Tibial artery (tissue), 4 donors: ENCODE measurements around the gene PCDHB16.
"Not testable (repeated sequence)": the region's sequence is repeated elsewhere in the genome, so short reads cannot be mapped to it uniquely, and the experiment has no call there.

Experiments used
- DNase-seq, 2 donors: peaks; one replicate each; pipeline ENCODE4 v3.0.0-alpha.2; 2019
- H3K27ac ChIP-seq, 2 donors: fragments of 200-600 bp; sonication (generic) in 1 of 2; 1 replicate in 1 of 2; 2 replicates in 1 of 2; pipeline ENCODE4 v1.5.1; 2018 to 2019; ENCODE audit warnings: mild to moderate bottlenecking in 1 of 2
- H3K27me3 ChIP-seq, 2 donors: fragments of 200-600 bp; sonication (generic) in 1 of 2; one replicate each; pipeline versions ENCODE4 v1.5.1 to v1.6.0; 2016 to 2019
- H3K36me3 ChIP-seq, 3 donors: fragments of 200-600 bp; sonication (generic) in 2 of 3; one replicate each; pipeline ENCODE4 v1.5.1; 2016 to 2019; ENCODE audit warnings: mild to moderate bottlenecking in 2 of 3
- H3K4me1 ChIP-seq, 4 donors: fragments of 200-600 bp; sonication (generic) in 2 of 4; 1 replicate in 3 of 4; 2 replicates in 1 of 4; pipeline ENCODE4 v1.5.1; 2016 to 2019
- H3K4me3 ChIP-seq, 2 donors: fragments of 200-600 bp; sonication (generic) in 1 of 2; 1 replicate in 1 of 2; 2 replicates in 1 of 2; pipeline ENCODE4 v1.5.1; 2018 to 2019; ENCODE audit warnings: mild to moderate bottlenecking in 2 of 2
- H3K9me3 ChIP-seq, 3 donors: fragments of 200-600 bp; sonication (generic) in 1 of 3; one replicate each; pipeline ENCODE4 v1.5.1; 2016 to 2019
- CTCF ChIP-seq, 2 experiments: fragments of 200-600 bp in 1 of 2; fragments of 450-650 bp in 1 of 2; IDR thresholded peaks; one replicate each; pipeline ENCODE4 v1.5.1; 2017 to 2019; ENCODE audit warnings: antibody characterized with exemption in 2 of 2, mild to moderate bottlenecking in 1 of 2, moderate library complexity in 1 of 2
- intact Hi-C: fragments of 100-400 bp; cut with DNase I; formaldehyde crosslinking; loops from one replicate; pipeline ENCODE4 v1.15.0; 2023; ENCODE audit warnings: low total_unique reads

The PCDHB16 gene

DNA sequence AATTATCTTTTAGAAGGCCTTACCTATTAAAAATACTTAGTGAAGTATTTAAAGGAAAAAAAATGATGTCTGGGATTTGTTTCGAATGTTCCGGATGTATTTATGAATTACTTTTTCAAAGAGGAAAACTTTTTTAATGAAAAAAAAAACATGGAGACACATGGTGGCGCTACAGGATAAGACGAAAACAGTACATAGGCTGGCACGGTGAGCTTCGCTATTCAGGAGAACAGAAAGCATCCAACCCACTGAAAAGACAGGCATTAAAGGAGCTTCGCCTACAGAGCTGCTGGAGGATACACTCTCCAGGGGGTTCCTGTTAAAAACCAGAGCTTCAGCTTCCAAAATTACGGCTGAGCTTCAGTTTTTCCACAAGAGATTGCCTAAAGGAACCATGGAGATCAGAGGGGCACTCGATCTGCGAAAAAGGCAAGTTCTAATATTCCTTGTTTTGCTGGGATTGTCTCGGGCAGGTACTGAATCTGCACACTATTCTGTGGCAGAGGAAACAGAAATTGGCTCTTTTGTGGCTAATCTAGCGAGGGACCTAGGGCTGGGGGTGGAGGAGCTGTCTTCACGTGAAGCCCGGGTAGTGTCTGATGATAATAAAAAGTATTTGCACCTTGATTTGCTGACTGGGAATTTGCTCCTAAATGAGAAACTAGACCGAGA lies 41.1 kb downstream of the PCDHB16 start, which contains the start of gene PCDHB14:
PCDHB14 (plus strand) TSS at position 232 of the 672 bp plus-strand sequence; CDS start at position 395, 163 bp downstream.
- Histone ChIP-seq H3K9me3 (peaks cover 15 to 97% (median 85%) of the 10 kb centered on the region in 3 donors), H3K27ac (no peak within 1 kb of the TSS), H3K36me3 (peaks cover 5 to 47% (median 44%) of the 10 kb centered on the region in 3 donors), H3K4me1 (no peaks in the 10 kb centered on the region), H3K4me3 (peak within 1 kb of the TSS; percentile 19 to 34), H3K27me3 (no peaks in the 10 kb centered on the region)
- intact Hi-C loops = no loop called here
- DNase-seq = no peak
- no peak for TF ChIP-seq CTCF (IDR thresholded peaks at IDR 0.05)

DNA sequence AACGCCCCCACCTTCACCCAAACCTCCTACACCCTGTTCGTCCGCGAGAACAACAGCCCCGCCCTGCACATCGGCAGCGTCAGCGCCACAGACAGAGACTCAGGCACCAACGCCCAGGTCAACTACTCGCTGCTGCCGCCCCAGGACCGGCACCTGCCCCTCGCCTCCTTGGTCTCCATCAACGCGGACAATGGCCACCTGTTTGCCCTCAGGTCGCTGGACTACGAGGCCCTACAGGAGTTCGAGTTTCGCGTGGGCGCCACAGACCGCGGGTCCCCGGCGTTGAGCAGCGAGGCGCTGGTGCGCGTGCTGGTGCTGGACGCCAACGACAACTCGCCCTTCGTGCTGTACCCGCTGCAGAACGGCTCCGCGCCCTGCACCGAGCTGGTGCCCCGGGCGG lies 42.7 kb downstream of the PCDHB16 start:
- peaks cover 9 to 90% (median 74%) of the 10 kb centered on the region in 3 donors for H3K9me3 ChIP-seq
- intact Hi-C loops, H3K27ac ChIP-seq, H3K27me3 ChIP-seq, H3K4me1 ChIP-seq, H3K4me3 ChIP-seq, DNase-seq: not testable (repeated sequence)
- H3K36me3 ChIP-seq = peaks cover 0 to 35% (median 28%) of the 10 kb centered on the region in 3 donors

- H3K4me3 ChIP-seq, H3K27me3 ChIP-seq, intact Hi-C loops, H3K27ac ChIP-seq, DNase-seq, H3K4me1 ChIP-seq: not testable (repeated sequence)
- Histone ChIP-seq H3K36me3 (peaks cover 0 to 35% (median 23%) of the 10 kb centered on the region in 3 donors), H3K9me3 (peaks cover 9 to 88% (median 72%) of the 10 kb centered on the region in 3 donors)
Observed at GRCh38 chr5:141225421-141225820, 43.2 kb downstream of the PCDHB16 start.

DNA sequence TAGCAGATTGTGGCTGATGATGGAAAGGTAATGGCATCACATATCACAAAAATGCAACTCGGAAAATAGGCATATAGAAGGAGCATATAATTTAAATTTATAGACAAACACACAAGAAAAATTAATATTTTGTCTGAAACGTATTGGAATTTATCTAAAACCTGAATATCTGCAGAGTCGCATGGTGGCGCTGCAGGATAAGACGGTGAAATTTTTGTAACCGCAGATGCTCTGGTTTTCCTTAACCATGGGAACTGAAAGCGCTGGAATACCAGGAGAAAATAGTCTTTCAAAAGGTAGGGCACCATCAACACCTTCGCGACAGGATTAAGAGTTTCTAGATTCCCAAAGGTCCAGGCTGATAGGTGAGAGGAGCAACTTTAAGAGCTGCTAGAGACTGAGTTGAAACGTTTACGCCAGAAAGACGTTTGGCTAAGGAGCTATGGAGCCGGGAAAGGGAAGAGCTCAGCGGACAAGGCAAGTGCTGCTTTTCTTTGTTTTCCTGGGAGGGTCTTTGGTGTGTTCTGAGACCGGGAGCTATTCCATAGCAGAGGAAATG lies 52.0 kb downstream of the PCDHB16 start:
- no peak for TF ChIP-seq CTCF (IDR thresholded peaks at IDR 0.05)
- Histone ChIP-seq H3K9me3 (peaks cover 19 to 91% (median 83%) of the 10 kb centered on the region in 3 donors), H3K36me3 (peaks cover 0 to 50% (median 30%) of the 10 kb centered on the region in 3 donors), H3K4me1 (no peaks in the 10 kb centered on the region), H3K4me3 (peak overlapping the region; percentile 26 to 31), H3K27ac (no peak overlapping the region), H3K27me3 (no peaks in the 10 kb centered on the region)
- intact Hi-C loops = no loop called here
- no peak for DNase-seq
